H1 (cell line): ENCODE measurements around the gene CTF1. TPM values are rescaled to one million over a fixed set of nuclear protein-coding genes. Genes with fewer than 3 reads are reported as not detected.

Source experiments
- CTCF ChIA-PET: fragments of 300-600 bp; sonication (Branson Sonifier 250); formaldehyde crosslinking; loops from one replicate; lab custom pipeline; 2021; ENCODE audit not compliant: partially characterized antibody; lab: Charles Lee
- POLR2A ChIA-PET: fragments of 300-600 bp; sonication (Branson Sonifier 250); formaldehyde crosslinking; loops from one replicate; lab custom pipeline; 2021; ENCODE audit warnings: inconsistent platforms; ENCODE audit not compliant: partially characterized antibody; lab: Charles Lee
- DNase-seq, 2 experiments: peaks; one replicate each; pipeline versions ENCODE4 v3.0.0 to v3.0.0-alpha.2; 2010 to 2022; ENCODE audit warnings: low spot score in 2 of 2, low read depth in 1 of 2, mixed read lengths in 1 of 2
- FAIRE-seq: peaks from 2 replicates; lab custom pipeline; 2011; peaks lifted over from hg19 to GRCh38; lab: Jason Lieb, UNC
- H2AFZ ChIP-seq: 2 replicates; pipeline ENCODE4 v1.8.1; 2012; ENCODE audit warnings: low read length, inconsistent platforms
- H2AK5ac ChIP-seq: 2 replicates; pipeline ENCODE4 v1.6.1; 2013; ENCODE audit warnings: low read depth, low read length
- H2BK120ac ChIP-seq: replicated peaks from 2 replicates; pipeline ENCODE3; 2013; ENCODE audit warnings: low read depth, low read length, inconsistent platforms
- H2BK12ac ChIP-seq: 2 replicates; pipeline ENCODE4 v1.6.1; 2013; ENCODE audit warnings: low read depth, low read length
- H2BK15ac ChIP-seq: 2 replicates; pipeline ENCODE4 v1.6.1; 2013; ENCODE audit warnings: low read length
- H2BK20ac ChIP-seq: 2 replicates; pipeline ENCODE4 v1.6.1; 2013; ENCODE audit warnings: low read length
- H2BK5ac ChIP-seq: 2 replicates; pipeline ENCODE4 v1.6.1; 2013; ENCODE audit warnings: low read depth, low read length
- H3K14ac ChIP-seq: 2 replicates; pipeline ENCODE4 v1.6.1; 2013; ENCODE audit warnings: inconsistent platforms; ENCODE audit not compliant: insufficient read length
- H3K18ac ChIP-seq: 2 replicates; pipeline ENCODE4 v1.6.1; 2013; ENCODE audit warnings: low read length; ENCODE audit errors: extremely low read depth
- H3K23ac ChIP-seq: 2 replicates; pipeline ENCODE4 v1.6.1; 2013; ENCODE audit warnings: inconsistent platforms; ENCODE audit not compliant: insufficient read length
- H3K23me2 ChIP-seq: 2 replicates; pipeline ENCODE4 v1.6.1; 2013; ENCODE audit warnings: low read depth, low read length
- H3K27ac ChIP-seq: 2 replicates; pipeline ENCODE4 v1.6.1; 2011; ENCODE audit warnings: low read depth, low read length, inconsistent platforms
- H3K27me3 ChIP-seq, 4 experiments: replicated peaks in 1 of 4; 1 replicate in 1 of 4; 2 replicates in 3 of 4; pipeline versions ENCODE4 v1.6.1 to v1.8.1; 2011 to 2013; ENCODE audit warnings: low read length in 3 of 4, mild to moderate bottlenecking in 3 of 4, inconsistent platforms in 2 of 4, mixed read lengths in 2 of 4, moderate library complexity in 1 of 4; ENCODE audit not compliant: control insufficient read depth in 3 of 4, insufficient read depth in 3 of 4; ENCODE audit errors: extremely low read depth in 1 of 4
- H3K36me3 ChIP-seq, 4 experiments: 2 replicates each; pipeline versions ENCODE4 v1.6.1 to v1.8.1; 2011 to 2013; ENCODE audit warnings: mild to moderate bottlenecking in 4 of 4, low read length in 3 of 4, moderate library complexity in 2 of 4, control low read depth in 1 of 4, inconsistent platforms in 1 of 4; ENCODE audit not compliant: insufficient read depth in 4 of 4, control insufficient read depth in 2 of 4
- H3K4ac ChIP-seq: replicated peaks from 2 replicates; pipeline ENCODE3; 2013; ENCODE audit warnings: low read length, low read depth, mixed read lengths, inconsistent platforms; ENCODE audit not compliant: insufficient read length
- H3K4me1 ChIP-seq, 4 experiments: replicated peaks in 1 of 4; 1 replicate in 1 of 4; 2 replicates in 3 of 4; pipeline versions ENCODE4 v1.6.1 to v1.8.1; 2011 to 2013; ENCODE audit warnings: low read length in 3 of 4, inconsistent platforms in 2 of 4, mixed read lengths in 1 of 4; ENCODE audit not compliant: insufficient read depth in 4 of 4, control insufficient read depth in 3 of 4
- H3K4me2 ChIP-seq, 2 experiments: 2 replicates each; pipeline versions ENCODE4 v1.6.1 to v1.8.1; 2011 to 2013; ENCODE audit warnings: low read depth in 2 of 2, low read length in 2 of 2, control low read depth in 1 of 2, inconsistent platforms in 1 of 2, mild to moderate bottlenecking in 1 of 2; ENCODE audit not compliant: insufficient read depth in 1 of 2
- H3K4me3 ChIP-seq, 4 experiments: fragments of 200-600, 300-600 bp in 1 of 4; sonication (generic), shearing (Covaris generic), sonication (Bioruptor Twin) in 1 of 4; 2 replicates each; pipeline versions ENCODE4 v1.5.1 to v1.8.1; 2011 to 2016; ENCODE audit warnings: low read length in 4 of 4, low read depth in 3 of 4, control low read depth in 2 of 4, inconsistent platforms in 2 of 4, mild to moderate bottlenecking in 2 of 4, mixed read lengths in 1 of 4, moderate library complexity in 1 of 4; ENCODE audit not compliant: insufficient read depth in 2 of 4; ENCODE audit errors: extremely low read depth in 1 of 4
- H3K56ac ChIP-seq: replicated peaks from 2 replicates; pipeline ENCODE3; 2013; ENCODE audit warnings: low read depth, mild to moderate bottlenecking, mixed read lengths, low read length, inconsistent platforms; ENCODE audit not compliant: insufficient read length
- H3K79me1 ChIP-seq: 2 replicates; pipeline ENCODE4 v1.6.1; 2013; ENCODE audit warnings: low read depth, low read length, control low read depth
- H3K79me2 ChIP-seq, 2 experiments: 2 replicates each; pipeline versions ENCODE4 v1.6.1 to v1.8.1; 2012 to 2013; ENCODE audit warnings: low read length in 2 of 2, mild to moderate bottlenecking in 2 of 2, inconsistent platforms in 1 of 2; ENCODE audit not compliant: insufficient read depth in 2 of 2, control insufficient read depth in 1 of 2
- H3K9ac ChIP-seq, 4 experiments: replicated peaks in 1 of 4; 1 replicate in 1 of 4; 2 replicates in 3 of 4; pipeline versions ENCODE4 v1.6.1 to v1.8.1; 2011 to 2013; ENCODE audit warnings: low read depth in 3 of 4, low read length in 3 of 4, control low read depth in 2 of 4, mild to moderate bottlenecking in 2 of 4, moderate library complexity in 2 of 4, inconsistent platforms in 1 of 4; ENCODE audit errors: extremely low read depth in 1 of 4
- H3K9me3 ChIP-seq, 2 experiments: 2 replicates each; pipeline versions ENCODE4 v1.6.1 to v1.8.1; 2012 to 2013; ENCODE audit warnings: mild to moderate bottlenecking in 2 of 2, moderate library complexity in 2 of 2, control low read depth in 1 of 2, inconsistent platforms in 1 of 2, low read depth in 1 of 2, low read length in 1 of 2, mixed read lengths in 1 of 2; ENCODE audit not compliant: insufficient read depth in 2 of 2
- H4K20me1 ChIP-seq, 2 experiments: replicated peaks in 1 of 2; 2 replicates each; pipeline versions ENCODE3 to v1.8.1; 2011 to 2013; ENCODE audit warnings: inconsistent platforms in 2 of 2, low read length in 2 of 2, mild to moderate bottlenecking in 1 of 2; ENCODE audit not compliant: insufficient read depth in 2 of 2, control insufficient read depth in 1 of 2
- H4K5ac ChIP-seq: 2 replicates; pipeline ENCODE4 v1.6.1; 2013; ENCODE audit warnings: low read length, low read depth, mixed read lengths, inconsistent platforms; ENCODE audit not compliant: insufficient read length
- H4K8ac ChIP-seq: 2 replicates; pipeline ENCODE4 v1.8.0; 2013; ENCODE audit warnings: mild to moderate bottlenecking, moderate library complexity, low read length, inconsistent platforms; ENCODE audit not compliant: insufficient read depth; ENCODE audit errors: extremely low read depth
- H4K91ac ChIP-seq: replicated peaks from 2 replicates; pipeline ENCODE3; 2013; ENCODE audit warnings: low read length, mixed read lengths, inconsistent platforms; ENCODE audit not compliant: insufficient read length
- BACH1 ChIP-seq: IDR thresholded peaks from 2 replicates; pipeline ENCODE4 v1.6.1; 2012; ENCODE audit warnings: low read length, improper control_type of control experiment
- BRCA1 ChIP-seq: IDR thresholded peaks from 2 replicates; pipeline ENCODE4 v1.6.1; 2012; ENCODE audit warnings: low read depth, low read length, improper control_type of control experiment
- CTBP2 ChIP-seq: IDR thresholded peaks from 2 replicates; pipeline ENCODE4 v1.7.0; 2011; ENCODE audit warnings: borderline replicate concordance, mild to moderate bottlenecking, moderate library complexity, mixed read lengths, low read length; ENCODE audit not compliant: insufficient read depth, insufficient read length
- HDAC2 ChIP-seq, 2 experiments: fragments of 300-600 bp in 1 of 2; sonication (generic) in 1 of 2; IDR thresholded peaks; 2 replicates each; pipeline ENCODE4 v1.6.1; 2011 to 2012; ENCODE audit warnings: low read depth in 2 of 2, low read length in 2 of 2, mild to moderate bottlenecking in 2 of 2, moderate library complexity in 2 of 2, borderline replicate concordance in 1 of 2, inconsistent platforms in 1 of 2
- KDM4A ChIP-seq: IDR thresholded peaks from one replicate; pipeline ENCODE4 v1.7.1; 2012; ENCODE audit warnings: low read depth, mild to moderate bottlenecking, moderate library complexity, low read length, inconsistent platforms; ENCODE audit not compliant: severe bottlenecking
- POLR2AphosphoS5 ChIP-seq: IDR thresholded peaks from 2 replicates; pipeline ENCODE4 v1.6.1; 2011; ENCODE audit warnings: low read depth, low read length
- SUZ12 ChIP-seq: fragments of 200-600 bp; sonication (generic); IDR thresholded peaks from 2 replicates; pipeline ENCODE4 v1.6.1; 2012; ENCODE audit warnings: mild to moderate bottlenecking, inconsistent platforms, low read length, moderate library complexity, mixed read lengths
- TAF1 ChIP-seq: IDR thresholded peaks from 2 replicates; pipeline ENCODE4 v1.6.1; 2011; ENCODE audit warnings: mild to moderate bottlenecking, low read depth, low read length
- WGBS, 2 experiments: shearing (Covaris generic) in 1 of 2; methylation state at CpG; one replicate each; pipeline versions ENCODE4 v1.1.6 to v1.1.7; 2013 to 2015; ENCODE audit warnings: low lambda C conversion rate in 2 of 2, mixed read lengths in 2 of 2, inconsistent platforms in 1 of 2, low coverage in 1 of 2, missing lambda C conversion rate in 1 of 2; ENCODE audit not compliant: insufficient replicate concordance in 2 of 2, insufficient coverage in 1 of 2, insufficient read length in 1 of 2; ENCODE audit errors: extremely low coverage in 1 of 2, missing lambda C conversion rate in 1 of 2; 5-methylcytosine and 5-hydroxymethylcytosine counted together
- polyA plus RNA-seq, 7 experiments: library from polyadenylated mRNA; depleted of rRNA in 3 of 7; stranded (reverse) in 5 of 7; unstranded in 2 of 7; fragments of >200 nt in 5 of 7; fragments of 200-250 nt in 2 of 7; gene quantifications; 1 replicate in 5 of 7; 2 replicates in 1 of 7; 4 replicates in 1 of 7; pipeline versions ENCODE4 v1.2.1 to v1.2.3, GENCODE V29; 2011 to 2013; ENCODE audit warnings: missing spikeins in 2 of 7, mixed read lengths in 2 of 7
- total RNA-seq: library from RNA; stranded (reverse); fragmentation: NEBNext Ultra II Directional; extraction: Animal tissue kit (Norgen Biotek cat#: 25700); gene quantifications from 2 replicates; pipeline ENCODE4 v1.2.1, GENCODE V29; 2021

CTF1 gene
- total and polyA plus RNA-seq, 2 of the 8 experiments (the other 6 are each of a cell fraction or from before 2014, with no cell fraction given): 0.97 to 3.4 TPM

DNA sequence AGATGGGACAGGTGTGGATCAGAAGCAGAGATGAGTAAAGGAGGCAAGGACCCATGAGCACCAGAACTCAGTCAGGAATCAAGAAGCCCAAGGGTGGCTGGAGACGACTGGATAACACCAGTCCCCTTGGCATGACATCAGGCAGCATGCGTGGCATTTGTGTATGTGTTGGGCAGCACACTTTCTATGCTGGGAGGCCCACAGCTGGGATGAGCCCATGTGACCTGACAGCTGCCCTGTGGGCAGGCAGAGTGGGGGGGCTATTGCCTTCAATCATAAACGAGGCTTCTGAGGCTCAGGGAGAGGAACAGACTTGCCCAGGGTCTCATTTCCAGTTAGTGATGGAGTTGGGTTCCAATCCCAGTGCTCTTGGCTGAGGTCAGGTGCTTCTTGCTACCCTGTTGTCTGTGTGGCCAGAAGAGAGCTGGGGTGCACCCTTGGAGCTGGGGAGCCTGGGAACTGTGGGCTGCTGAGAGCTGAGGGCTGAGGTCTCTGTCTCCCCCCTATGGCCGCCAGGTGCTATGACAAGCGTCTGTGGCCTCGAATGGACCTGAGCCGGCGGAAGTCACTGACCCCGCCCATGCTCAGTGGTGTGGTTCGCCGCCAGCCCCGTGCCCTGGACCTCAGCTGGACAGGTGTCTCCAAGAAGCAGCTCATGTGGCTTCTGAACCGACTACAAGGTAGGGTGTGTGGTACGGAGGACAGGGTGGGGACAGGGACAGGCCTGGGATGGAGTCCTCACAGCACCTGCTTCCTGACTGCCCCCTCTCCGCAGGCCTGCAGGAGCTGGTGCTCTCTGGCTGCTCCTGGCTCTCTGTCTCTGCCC is 45.4 kb downstream of the CTF1 start:
- no peaks in the 10 kb centered on the region; a peak in 1 of 4 replicates for H3K79me2 ChIP-seq
- peak; percentile 55 for FAIRE-seq
- no peak for TF ChIP-seq TAF1
- TF ChIP-seq BACH1: 0 out of 2 replicates have a peak, but pooled peaks have one; percentile 6
- TF ChIP-seq POLR2AphosphoS5: 0 out of 2 replicates have a peak, but pooled peaks have one; percentile 37
- TF ChIP-seq KDM4A: no peak
- no peak for TF ChIP-seq BRCA1
- TF ChIP-seq HDAC2 (IDR thresholded peaks at IDR 0.05; ENCODE audit: borderline replicate concordance in 1 of 2, low read depth in 2 of 2, low read length in 2 of 2): no peak
- no peak for TF ChIP-seq SUZ12
- TF ChIP-seq CTBP2: no peak

More for the DNA sequence above, 45.4 kb downstream of the CTF1 start:
- Histone ChIP-seq H2AFZ (no peak overlapping the region), H3K4me3 (0 out of 8 replicates have a peak overlapping the region, but pooled peaks of 2 of the 4 experiments have one; percentile 1 to 10), H3K9me3 (no peaks in the 10 kb centered on the region), H3K4me1 (peaks cover 0 to 13% (median 8%) of the 10 kb centered on the region in 4 experiments; a peak in 6 of 7 replicates), H3K79me1 (peaks cover 4% of the 10 kb centered on the region; the same call in 1 of the 2 replicates), H4K5ac (no peak overlapping the region), H2BK5ac (peak overlapping the region; percentile 48; the same call in 1 of the 2 replicates), H3K27ac (no peak overlapping the region), H3K14ac (no peak overlapping the region), H3K56ac (no peak overlapping the region), H3K4ac (no peak overlapping the region), H4K8ac (no peak overlapping the region), H2BK120ac (no peak overlapping the region), H3K36me3 (peaks cover 11 to 28% (median 14%) of the 10 kb centered on the region in 4 experiments; a peak in 7 of 8 replicates), H2BK12ac (no peak overlapping the region; the same call in 1 of the 2 replicates), H2AK5ac (no peak overlapping the region), H3K23me2 (no peaks in the 10 kb centered on the region), H4K20me1 (peaks cover 3 to 16% of the 10 kb centered on the region in 2 experiments), H3K23ac (no peak overlapping the region), H3K4me2 (peak overlapping the region in 1 of 2 experiments; percentile 22; a peak in 1 of 4 replicates), H4K91ac (no peak overlapping the region), H3K27me3 (no peaks in the 10 kb centered on the region), H2BK20ac (no peak overlapping the region), H2BK15ac (no peak overlapping the region), H3K18ac (no peak overlapping the region), H3K9ac (no peak overlapping the region)
- WGBS, 2 experiments: 34% methylated on average over 13 of the region's 15 CpGs; no CpG with 5 or more reads in 1 of the 2 experiments
- POLR2A ChIA-PET: interaction anchor here (0.6 to 12.0 kb wide), 11 partner anchors 8 to 196 kb away, joined by 3 to 105 read pairs (median 4); partner anchors contain the start of genes FBXL19, KAT8, ORAI3 and SETD1A
- CTCF ChIA-PET: interaction anchor here (0.6 to 4.5 kb wide), 30 partner anchors 8 to 553 kb away, joined by 3 to 33 read pairs (median 4); partner anchors contain the start of gene STX4
- peak in 1 of 2 experiments; percentile 87 for DNase-seq
